HTR-8/SVneo (cell line): ENCODE data around the gene SLC22A16.

ENCODE experiments used
- DNase-seq: peaks from one replicate; pipeline ENCODE4 v3.0.0; 2011; ENCODE audit warnings: low spot score, mixed read lengths; ENCODE audit not compliant: insufficient read length
- FAIRE-seq: peaks from 2 replicates; lab custom pipeline; 2011; peaks lifted over from hg19 to GRCh38; lab: Jason Lieb, UNC

SLC22A16 gene

GRCh38 chr6:110414669-110415068 is 61.7 kb downstream of the SLC22A16 start:
- peak; percentile 4 for FAIRE-seq
- DNase-seq, result no peak

DNA sequence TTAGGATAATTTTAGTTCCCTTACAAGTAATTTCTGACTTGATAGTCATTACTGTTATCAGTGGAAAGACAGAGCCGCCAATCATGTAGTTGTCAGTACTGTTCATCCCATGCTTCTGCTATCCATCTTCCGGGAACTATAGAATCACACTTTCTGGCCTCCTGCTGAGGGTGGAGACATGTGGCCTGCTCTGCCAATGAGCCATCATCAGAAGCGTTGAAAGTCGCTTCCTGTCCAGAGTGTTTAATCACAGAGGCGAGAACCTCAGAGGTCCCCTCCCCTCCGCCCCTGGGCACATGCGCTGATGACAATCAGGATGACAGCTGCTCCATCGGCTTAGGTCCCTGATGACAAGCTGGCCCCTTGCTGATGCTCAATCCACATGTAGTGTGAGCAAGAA is 64.1 kb downstream of the SLC22A16 start:
- DNase-seq, result no peak
- no peak for FAIRE-seq

GRCh38 chr6:110410511-110410910 is 65.9 kb downstream of the SLC22A16 start:
- DNase-seq, result no peak
- no peak for FAIRE-seq

- FAIRE-seq, result no peak
Observed at GRCh38 chr6:110409794-110410193, 66.6 kb downstream of the SLC22A16 start.

DNA sequence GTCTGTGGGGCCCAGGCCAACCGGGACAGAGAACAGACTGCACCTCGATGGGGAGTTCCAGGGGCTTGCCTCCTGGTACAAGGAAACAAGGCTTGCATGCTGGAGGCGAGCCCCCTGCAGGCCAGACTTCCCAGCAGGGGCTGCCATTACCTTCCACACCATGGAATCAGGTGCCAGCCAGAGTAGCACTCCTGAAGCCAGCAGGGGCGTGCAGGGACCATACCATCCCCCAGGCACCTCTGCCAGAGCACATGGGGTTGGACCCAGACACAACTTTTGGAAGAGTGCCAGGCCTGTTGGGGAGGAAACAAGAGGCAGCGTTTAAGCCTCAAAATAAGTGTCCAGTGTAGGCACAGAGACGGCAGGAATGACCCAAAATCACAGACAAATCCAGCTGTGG is 67.5 kb downstream of the SLC22A16 start:
- FAIRE-seq (no peak), DNase-seq (no peak)

More at GRCh38 chr6:110409794-110410193, 66.6 kb downstream of the SLC22A16 start:
- DNase-seq, result no peak

- no peak for FAIRE-seq
- DNase-seq, result peak; percentile 11
Observed at GRCh38 chr6:110404607-110405006, 71.8 kb downstream of the SLC22A16 start.

- no peak for DNase-seq
- FAIRE-seq, result no peak
Observed at GRCh38 chr6:110401585-110402176, 74.7 kb downstream of the SLC22A16 start.

- DNase-seq (no peak), FAIRE-seq (no peak)
Observed at GRCh38 chr6:110400208-110400607, 76.2 kb downstream of the SLC22A16 start.

DNA sequence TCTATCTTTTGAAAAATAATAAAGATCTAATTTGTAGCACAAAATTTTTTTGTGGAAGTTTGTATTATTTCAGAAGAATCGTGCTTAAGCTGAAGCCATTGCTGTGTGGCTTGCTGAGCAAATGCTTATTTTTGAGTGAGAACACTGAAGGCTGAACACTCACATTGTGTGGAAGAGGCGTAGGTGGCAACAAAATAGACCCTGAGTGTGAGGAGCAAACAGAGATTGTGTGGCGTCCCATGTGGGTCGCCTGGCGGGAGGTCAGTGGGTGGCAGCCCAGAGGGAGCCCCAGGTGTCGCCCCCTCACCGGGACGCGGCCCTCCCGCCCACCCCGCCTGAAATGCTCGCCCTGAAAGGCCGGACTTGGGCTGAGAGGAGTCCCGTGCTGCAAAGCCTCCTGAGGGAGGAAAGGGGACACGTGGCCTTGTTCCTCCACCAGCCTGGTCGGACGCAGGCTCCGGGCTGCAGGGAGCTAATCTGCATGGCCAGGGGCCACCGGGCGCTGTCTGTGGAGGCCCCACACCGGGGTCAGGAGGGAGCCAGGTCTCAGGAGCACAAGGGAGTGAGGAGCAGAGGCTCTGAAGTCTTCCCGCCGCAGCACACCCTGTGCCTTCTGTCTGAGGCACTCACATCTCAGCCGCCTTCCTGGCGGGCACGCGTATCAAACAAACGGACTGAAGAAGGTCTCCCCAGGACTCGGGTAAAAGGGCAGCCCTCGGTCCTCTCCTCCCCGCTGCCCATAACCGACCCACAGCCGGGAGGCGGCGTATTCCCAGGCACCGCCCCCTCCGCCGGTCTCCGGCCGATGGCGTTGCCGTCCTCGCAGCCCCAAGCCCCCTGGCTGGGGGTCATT is 77.0 kb downstream of the SLC22A16 start:
- no peak for DNase-seq
- no peak for FAIRE-seq

GRCh38 chr6:110398778-110399177 is 77.6 kb downstream of the SLC22A16 start:
- FAIRE-seq (no peak), DNase-seq (peak; percentile 21)

- DNase-seq (no peak), FAIRE-seq (no peak)
Observed at GRCh38 chr6:110395221-110395620, 81.2 kb downstream of the SLC22A16 start.

GRCh38 chr6:110394409-110394808 is 82.0 kb downstream of the SLC22A16 start:
- no peak for DNase-seq
- no peak for FAIRE-seq

GRCh38 chr6:110392727-110393126 is 83.7 kb downstream of the SLC22A16 start:
- FAIRE-seq, result no peak

DNA sequence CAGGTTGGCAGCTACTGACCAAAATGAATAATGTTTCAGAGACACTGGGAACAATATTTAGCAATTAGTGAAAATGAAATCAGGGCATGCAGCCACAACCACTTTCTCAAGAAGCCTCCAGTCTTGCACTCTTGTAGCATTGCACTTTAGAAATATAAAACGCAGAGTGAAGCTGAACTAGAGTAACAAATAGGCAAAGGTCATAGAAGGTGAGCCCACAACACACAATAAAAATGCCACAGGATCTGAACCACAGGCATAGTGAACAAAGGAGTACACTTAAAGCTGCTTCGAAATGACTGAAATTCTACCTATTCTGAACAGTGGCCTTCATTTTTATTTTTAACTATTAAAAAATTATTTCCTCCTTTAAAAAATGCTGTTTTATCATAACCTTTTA is 86.0 kb downstream of the SLC22A16 start:
- DNase-seq (no peak), FAIRE-seq (no peak)

More at GRCh38 chr6:110392727-110393126, 83.7 kb downstream of the SLC22A16 start:
- no peak for DNase-seq

- FAIRE-seq (no peak), DNase-seq (no peak)
Observed at GRCh38 chr6:110389689-110390382, 86.6 kb downstream of the SLC22A16 start.

DNA sequence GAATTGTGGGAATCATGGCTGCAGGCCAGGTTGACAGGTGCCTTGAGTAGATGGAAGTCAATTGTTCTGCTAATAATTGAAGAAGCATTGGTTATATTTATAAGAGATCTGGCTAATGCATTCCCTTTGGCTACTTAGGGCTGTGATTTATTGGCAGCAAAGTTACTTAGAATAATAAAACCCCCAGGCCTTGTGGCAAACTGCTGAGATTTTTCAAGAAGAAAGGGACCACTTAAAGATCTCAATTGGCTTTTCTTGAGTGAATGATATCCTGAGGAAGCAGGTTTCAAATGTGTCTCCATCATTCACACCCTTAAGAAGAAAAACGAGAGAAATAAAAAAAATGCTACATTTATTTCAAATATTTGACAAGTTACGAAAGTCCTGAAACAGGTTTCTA is 88.4 kb downstream of the SLC22A16 start:
- no peak for DNase-seq
- no peak for FAIRE-seq

DNA sequence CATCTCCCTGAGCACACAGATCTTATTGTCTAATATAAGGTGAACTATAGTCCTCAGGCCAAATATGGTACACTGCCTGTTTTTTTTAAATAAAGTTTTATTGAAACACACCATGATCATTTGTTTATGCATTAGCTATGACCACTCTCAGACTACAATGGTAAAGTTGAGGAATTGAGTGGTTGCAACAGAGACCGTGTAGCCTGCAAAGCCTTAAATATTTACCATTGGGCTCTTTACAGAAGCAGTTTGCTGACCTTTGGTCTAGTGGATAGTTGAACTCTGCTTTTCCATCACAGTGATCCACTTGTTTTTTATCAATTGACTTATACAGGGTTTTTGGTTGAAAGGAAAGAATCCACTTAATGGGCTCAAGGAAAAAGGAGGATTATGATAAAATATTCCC is 91.0 kb downstream of the SLC22A16 start:
- FAIRE-seq, result no peak

GRCh38 chr6:110378552-110378951 is 97.9 kb downstream of the SLC22A16 start:
- FAIRE-seq, result no peak

More for the DNA sequence above, 91.0 kb downstream of the SLC22A16 start:
- no peak for DNase-seq

More at GRCh38 chr6:110378552-110378951, 97.9 kb downstream of the SLC22A16 start:
- no peak for DNase-seq
